Activated naive CD8-positive, alpha-beta T cell treated with anti-CD3 and anti-CD28 coated beads for 36 hours (primary cell): ENCODE results near the gene ENTPD7. TPM values are rescaled to one million over a fixed set of nuclear protein-coding genes. Genes with fewer than 3 reads are reported as not detected.
A peak's percentile ranks its signal among the peaks of the same experiment; 100 is the strongest.
"Not testable (repeated sequence)": the region's sequence is repeated elsewhere in the genome, so short reads cannot be mapped to it uniquely, and the experiment has no call there.

Experiments
- DNase-seq: peaks from one replicate; pipeline ENCODE4 v3.0.0; 2021
- H3K27ac Mint-ChIP-seq: one replicate; pipeline ENCODE4 v1.8.0; 2022; ENCODE audit warnings: mild to moderate bottlenecking, moderate library complexity, mixed read lengths
- H3K27me3 Mint-ChIP-seq: one replicate; pipeline ENCODE4 v1.8.0; 2022; ENCODE audit warnings: mild to moderate bottlenecking, mixed read lengths
- H3K36me3 Mint-ChIP-seq: one replicate; pipeline ENCODE4 v1.8.0; 2021; ENCODE audit warnings: mild to moderate bottlenecking, mixed read lengths
- H3K4me1 Mint-ChIP-seq: one replicate; pipeline ENCODE4 v1.8.0; 2021; ENCODE audit warnings: mixed read lengths
- H3K4me3 Mint-ChIP-seq: one replicate; pipeline ENCODE4 v1.8.0; 2022; ENCODE audit warnings: mild to moderate bottlenecking, moderate library complexity, mixed read lengths
- H3K9me3 Mint-ChIP-seq: one replicate; pipeline ENCODE4 v1.8.0; 2022; ENCODE audit warnings: mixed read lengths
- total RNA-seq, 2 experiments: library from RNA; stranded (reverse); gene quantifications; one replicate each; pipeline ENCODE4 v1.2.3, GENCODE V29; 2021

ENTPD7 gene
- total RNA-seq, 2 experiments from 2014 or later, result 4.4 to 5.2 TPM

DNA sequence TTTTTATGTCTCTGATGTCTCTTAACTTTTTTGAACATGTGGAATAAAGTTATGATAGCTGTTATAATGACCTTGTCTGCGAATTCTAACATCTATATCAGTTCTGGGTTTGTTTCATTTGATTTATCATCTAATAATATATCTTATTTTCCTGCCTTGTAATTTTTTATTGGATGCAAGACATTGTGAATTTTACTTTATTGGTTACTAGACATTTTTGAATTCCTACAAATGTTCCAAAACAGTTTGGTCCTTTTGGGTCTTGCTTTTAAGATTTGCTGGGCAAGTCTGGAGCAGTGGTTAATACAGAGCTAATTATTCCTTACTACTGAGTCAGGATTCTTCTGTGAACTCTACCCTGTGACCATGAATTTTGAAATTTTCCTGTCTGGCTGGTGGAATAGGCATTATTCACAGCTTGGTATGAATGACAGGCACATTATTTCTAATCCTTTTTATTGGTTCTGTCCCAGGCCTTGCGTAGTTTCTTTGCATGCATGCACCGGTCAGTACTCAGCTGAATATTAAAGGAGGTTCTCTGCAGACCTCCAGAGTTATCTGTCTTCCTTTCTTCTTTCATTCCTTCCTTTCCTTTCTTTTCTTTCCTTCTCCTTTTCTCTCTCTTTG, 81.7 kb downstream of the ENTPD7 start:
- peaks cover 13% of the 10 kb centered on the region for H3K9me3 Mint-ChIP-seq
- H3K27ac Mint-ChIP-seq, result no peak overlapping the region
- H3K4me3 Mint-ChIP-seq, result no peak overlapping the region
- H3K4me1 Mint-ChIP-seq, result peaks cover 20% of the 10 kb centered on the region
- H3K27me3 Mint-ChIP-seq, result no peaks in the 10 kb centered on the region
- no peak for DNase-seq
- H3K36me3 Mint-ChIP-seq, result peaks cover 70% of the 10 kb centered on the region

DNA sequence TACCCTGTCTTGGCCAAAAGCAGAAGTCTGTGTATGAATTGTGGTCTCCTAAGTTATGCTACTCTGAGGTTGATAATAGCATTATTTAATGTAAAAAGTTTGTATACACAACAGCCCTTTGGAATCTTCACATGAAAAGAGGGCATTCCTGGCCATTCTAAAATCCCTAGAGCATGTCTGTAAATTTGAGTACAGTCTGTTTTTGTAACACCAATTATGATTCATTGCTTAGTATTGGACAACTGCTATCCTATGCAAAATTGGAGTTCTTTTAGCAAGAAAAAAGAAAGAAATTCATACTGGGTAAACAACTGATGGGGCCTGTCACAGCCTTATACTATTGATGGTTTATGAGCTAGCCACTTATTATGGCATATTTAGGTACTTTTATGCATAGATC, 82.9 kb downstream of the ENTPD7 start:
- Mint-ChIP-seq H3K27me3 (no peaks in the 10 kb centered on the region), H3K9me3 (peaks cover 13% of the 10 kb centered on the region), H3K27ac (no peak overlapping the region), H3K4me3 (no peak overlapping the region), H3K4me1 (peaks cover 18% of the 10 kb centered on the region), H3K36me3 (peaks cover 68% of the 10 kb centered on the region)
- no peak for DNase-seq

DNA sequence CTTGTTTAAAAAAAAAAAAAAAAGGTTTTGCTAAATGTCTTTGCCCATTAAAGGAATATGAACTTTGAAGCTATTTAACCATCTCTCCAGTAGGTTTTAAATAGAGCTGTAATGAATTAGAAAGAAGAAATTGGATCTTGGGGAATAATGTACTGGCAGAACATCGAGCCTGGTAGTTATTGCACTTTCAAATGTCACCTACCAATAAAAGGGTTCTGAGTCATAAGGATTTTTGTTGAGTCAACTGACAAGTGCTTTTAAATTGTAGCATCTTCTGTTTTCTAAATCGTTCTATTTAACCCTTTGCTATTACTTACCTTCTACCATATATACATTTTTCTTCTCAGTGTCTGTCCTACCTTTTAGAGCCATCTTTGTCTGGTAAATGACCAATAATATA, 83.4 kb downstream of the ENTPD7 start:
- DNase-seq, result no peak
- peaks cover 13% of the 10 kb centered on the region for H3K9me3 Mint-ChIP-seq
- peaks cover 64% of the 10 kb centered on the region for H3K36me3 Mint-ChIP-seq
- peaks cover 15% of the 10 kb centered on the region for H3K4me1 Mint-ChIP-seq
- H3K27ac Mint-ChIP-seq, result peak overlapping the region; percentile 7
- H3K4me3 Mint-ChIP-seq, result no peak overlapping the region
- H3K27me3 Mint-ChIP-seq, result no peaks in the 10 kb centered on the region

GRCh38 chr10:99743841-99744240, 84.5 kb downstream of the ENTPD7 start:
- Mint-ChIP-seq H3K27me3 (no peaks in the 10 kb centered on the region), H3K27ac (no peak overlapping the region), H3K4me3 (no peak overlapping the region), H3K36me3 (peaks cover 64% of the 10 kb centered on the region), H3K9me3 (peaks cover 13% of the 10 kb centered on the region), H3K4me1 (peaks cover 20% of the 10 kb centered on the region)
- no peak for DNase-seq

DNA sequence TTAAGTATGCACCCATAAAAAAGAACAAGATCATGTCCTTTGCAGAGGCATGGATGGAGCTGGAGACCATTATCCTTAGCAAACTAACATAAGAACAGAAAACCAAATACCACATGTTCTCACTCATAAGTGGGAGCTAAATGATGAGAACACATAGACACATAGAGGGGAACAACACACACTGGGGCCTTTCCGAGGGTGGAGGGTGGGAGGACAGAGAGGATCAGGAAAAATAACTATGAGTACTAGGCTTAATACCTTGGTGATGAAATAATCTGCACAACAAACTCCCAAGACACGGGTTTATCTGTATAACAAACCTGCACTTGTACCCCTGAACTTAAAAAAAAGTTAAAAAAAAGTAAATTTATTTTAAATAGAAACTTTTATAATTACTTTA, 86.9 kb downstream of the ENTPD7 start:
- H3K27ac Mint-ChIP-seq, H3K9me3 Mint-ChIP-seq, H3K27me3 Mint-ChIP-seq, H3K4me3 Mint-ChIP-seq, DNase-seq: not testable (repeated sequence)
- Mint-ChIP-seq H3K36me3 (peaks cover 47% of the 10 kb centered on the region), H3K4me1 (peaks cover 22% of the 10 kb centered on the region)

DNA sequence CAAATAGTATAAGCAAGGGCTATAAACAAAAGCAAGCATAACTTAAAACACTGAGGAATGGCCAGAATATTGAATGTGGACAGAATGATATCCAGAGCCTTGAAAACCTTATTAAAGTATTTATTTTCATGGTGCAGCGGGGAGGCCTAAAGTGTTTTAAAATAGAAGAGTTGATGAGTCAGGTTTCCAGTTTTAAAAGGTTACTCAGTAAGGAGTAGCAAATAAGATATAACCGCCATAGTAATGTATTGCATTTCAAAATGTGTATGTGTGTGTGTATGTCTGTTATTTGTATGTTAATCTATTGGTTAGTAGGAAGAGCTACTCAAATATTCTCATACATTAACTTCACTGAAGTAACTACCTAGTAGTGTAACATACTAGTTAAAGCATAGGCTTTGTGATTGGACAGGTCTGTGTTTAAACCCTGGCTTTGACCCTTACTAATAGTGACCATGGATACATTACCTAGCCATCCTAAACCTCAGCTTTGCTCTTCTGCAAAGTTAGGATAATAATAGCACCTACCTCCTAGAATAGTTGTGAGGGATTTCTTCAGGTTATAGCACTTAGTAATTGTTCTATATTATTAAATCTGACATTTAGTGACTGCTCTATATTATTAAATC, 89.6 kb downstream of the ENTPD7 start:
- no peak overlapping the region for H3K27ac Mint-ChIP-seq
- H3K9me3 Mint-ChIP-seq, result no peaks in the 10 kb centered on the region
- DNase-seq, result no peak
- H3K4me1 Mint-ChIP-seq, result peaks cover 11% of the 10 kb centered on the region
- H3K36me3 Mint-ChIP-seq, result peaks cover 29% of the 10 kb centered on the region
- no peak overlapping the region for H3K4me3 Mint-ChIP-seq
- no peaks in the 10 kb centered on the region for H3K27me3 Mint-ChIP-seq

DNA sequence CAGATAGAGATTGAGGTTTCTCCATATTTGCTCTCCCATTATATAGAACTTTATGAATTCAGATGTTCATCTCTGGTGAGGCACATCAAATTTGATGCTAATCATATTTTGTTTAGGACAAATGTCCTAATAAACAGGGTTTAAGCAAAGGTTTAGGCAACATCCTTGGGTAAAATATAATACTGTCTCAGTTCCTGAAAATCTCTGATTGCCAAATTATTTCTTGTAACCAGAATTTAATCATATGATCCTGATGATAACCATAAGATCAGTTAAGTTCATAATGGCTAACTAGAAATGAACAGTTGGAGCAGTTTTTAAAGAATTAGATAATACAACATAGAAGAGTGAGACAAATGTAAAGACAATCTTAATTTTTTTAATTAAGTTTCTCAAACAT, 91.3 kb downstream of the ENTPD7 start:
- H3K36me3 Mint-ChIP-seq, result peaks cover 25% of the 10 kb centered on the region
- no peak overlapping the region for H3K27ac Mint-ChIP-seq
- DNase-seq, result no peak
- peaks cover 9% of the 10 kb centered on the region for H3K4me1 Mint-ChIP-seq
- no peak overlapping the region for H3K4me3 Mint-ChIP-seq
- no peaks in the 10 kb centered on the region for H3K27me3 Mint-ChIP-seq
- no peaks in the 10 kb centered on the region for H3K9me3 Mint-ChIP-seq

DNA sequence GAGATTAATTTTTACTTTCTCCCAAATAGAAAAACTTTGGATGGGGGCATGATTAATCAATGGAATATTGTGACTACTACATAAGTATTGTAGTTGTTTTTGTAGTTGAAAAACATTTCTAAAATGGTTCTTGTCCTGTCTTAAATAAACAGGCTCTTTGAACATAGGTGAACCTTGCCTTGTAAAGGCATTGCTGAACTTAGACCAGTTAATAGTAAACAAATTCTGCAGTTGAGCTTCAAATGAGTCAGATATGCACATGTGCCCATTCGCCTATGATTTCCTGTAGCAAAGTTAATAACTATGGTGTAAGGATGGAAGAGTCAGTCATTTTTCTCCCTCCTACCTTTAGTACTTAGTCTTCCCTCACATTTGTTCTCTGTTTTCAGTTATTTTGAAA, 95.4 kb downstream of the ENTPD7 start:
- no peak overlapping the region for H3K4me3 Mint-ChIP-seq
- no peak overlapping the region for H3K27ac Mint-ChIP-seq
- H3K27me3 Mint-ChIP-seq, result no peaks in the 10 kb centered on the region
- DNase-seq, result no peak
- H3K4me1 Mint-ChIP-seq, result peaks cover 2% of the 10 kb centered on the region
- peaks cover 39% of the 10 kb centered on the region for H3K36me3 Mint-ChIP-seq
- no peaks in the 10 kb centered on the region for H3K9me3 Mint-ChIP-seq

Other genes with a start within 250 kb of the ENTPD7 start
- gene GOT1, start 228.9 kb upstream of the ENTPD7 start, total RNA-seq, result 10 to 100 TPM; 50.8 to 53.9 TPM
- gene NKX2-3, start 126.6 kb upstream of the ENTPD7 start, total RNA-seq, result not detected
- 10 to 100 TPM; 51.9 to 54.9 TPM for gene SLC25A28, start 39.1 kb upstream of the ENTPD7 start, total RNA-seq
- 10 to 100 TPM; 39.2 to 42.0 TPM for gene COX15, start 72.6 kb downstream of the ENTPD7 start, total RNA-seq
- gene CUTC, start 72.7 kb downstream of the ENTPD7 start, total RNA-seq, result 10 to 100 TPM; 36.1 to 38.1 TPM
- under 1 TPM; 0.70 to 0.99 TPM for gene ABCC2, start 123.1 kb downstream of the ENTPD7 start, total RNA-seq